MCF 10A (cell line): ENCODE results near the gene KIF6. TPM values are rescaled to one million over a fixed set of nuclear protein-coding genes. Genes with fewer than 3 reads are reported as not detected.

Source experiments
- BruUV-seq: library from RNA; stranded (reverse); fragments of 400-500 nt; replicated peaks from 2 replicates; lab custom pipeline; 2021; lab: Mats Ljungman, UMichigan
- CTCF ChIA-PET: fragments of 300-600 bp; sonication (Branson Sonifier 250); formaldehyde crosslinking; extraction: SDS; loops from one replicate; lab custom pipeline; 2021; ENCODE audit warnings: antibody characterized with exemption, inconsistent platforms; lab: Yijun Ruan, JAX
- POLR2A ChIA-PET: fragments of 300-600, 350-650 bp; sonication (Branson Sonifier 250); formaldehyde crosslinking; extraction: SDS; loops from one replicate; lab custom pipeline; 2020; ENCODE audit warnings: antibody characterized with exemption, inconsistent platforms; lab: Yijun Ruan, JAX
- DNase-seq: peaks from one replicate; pipeline ENCODE4 v3.0.0-alpha.2; 2018; ENCODE audit not compliant: unreplicated experiment
- H3K27ac Mint-ChIP-seq: one replicate; pipeline ENCODE4 v1.8.0; 2022; ENCODE audit warnings: mild to moderate bottlenecking, low read depth, mixed read lengths; ENCODE audit not compliant: unreplicated experiment
- H3K27me3 Mint-ChIP-seq: one replicate; pipeline ENCODE4 v1.8.0; 2022; ENCODE audit warnings: mixed read lengths; ENCODE audit not compliant: insufficient read depth, unreplicated experiment
- H3K36me3 Mint-ChIP-seq: one replicate; pipeline ENCODE4 v1.8.0; 2022; ENCODE audit warnings: mild to moderate bottlenecking, moderate library complexity, mixed read lengths; ENCODE audit not compliant: insufficient read depth, unreplicated experiment
- H3K4me1 Mint-ChIP-seq: one replicate; pipeline ENCODE4 v1.8.0; 2022; ENCODE audit warnings: mixed read lengths; ENCODE audit not compliant: insufficient read depth, unreplicated experiment
- H3K4me3 Mint-ChIP-seq: one replicate; pipeline ENCODE4 v1.8.0; 2022; ENCODE audit warnings: mild to moderate bottlenecking, moderate library complexity, mixed read lengths; ENCODE audit not compliant: unreplicated experiment
- H3K9me3 Mint-ChIP-seq: one replicate; pipeline ENCODE4 v1.8.0; 2022; ENCODE audit warnings: mixed read lengths; ENCODE audit not compliant: unreplicated experiment
- CTCF ChIP-seq: fragments of 200-600 bp; IDR thresholded peaks from one replicate; pipeline ENCODE4 v1.8.0; 2022; ENCODE audit warnings: antibody characterized with exemption, mild to moderate bottlenecking; ENCODE audit not compliant: unreplicated experiment
- intact Hi-C: fragments of 100-400 bp; cut with micrococcal nuclease; formaldehyde crosslinking; loops from 2 replicates; pipeline ENCODE4 v1.14.1; 2022
- total RNA-seq: library from RNA; stranded (reverse); gene quantifications from 2 replicates; pipeline ENCODE4 v1.2.3, GENCODE V29; 2022

The KIF6 gene
- total RNA-seq, 1 experiment from 2014 or later, result 0.91 TPM

- no peak for TF ChIP-seq CTCF
- H3K4me1 Mint-ChIP-seq, result peaks cover 6% of the 10 kb centered on the region
- no peak overlapping the region for H3K4me3 Mint-ChIP-seq
- BruUV-seq, result no TSS peak
- POLR2A ChIA-PET, result no interaction called here
- no peaks in the 10 kb centered on the region for H3K9me3 Mint-ChIP-seq
- DNase-seq, result no peak
- intact Hi-C loops, result no loop called here
- H3K36me3 Mint-ChIP-seq, result no peaks in the 10 kb centered on the region
- no peaks in the 10 kb centered on the region for H3K27me3 Mint-ChIP-seq
- CTCF ChIA-PET, result interaction anchor here (1.0 to 1.4 kb wide), 2 partner anchors 8 to 9 kb away, joined by 4 to 5 read pairs; no protein-coding TSS in a partner anchor
- no peak overlapping the region for H3K27ac Mint-ChIP-seq
These were observed 385.9 kb downstream of the KIF6 start for GRCh38 chr6:39339096-39339867.

DNA sequence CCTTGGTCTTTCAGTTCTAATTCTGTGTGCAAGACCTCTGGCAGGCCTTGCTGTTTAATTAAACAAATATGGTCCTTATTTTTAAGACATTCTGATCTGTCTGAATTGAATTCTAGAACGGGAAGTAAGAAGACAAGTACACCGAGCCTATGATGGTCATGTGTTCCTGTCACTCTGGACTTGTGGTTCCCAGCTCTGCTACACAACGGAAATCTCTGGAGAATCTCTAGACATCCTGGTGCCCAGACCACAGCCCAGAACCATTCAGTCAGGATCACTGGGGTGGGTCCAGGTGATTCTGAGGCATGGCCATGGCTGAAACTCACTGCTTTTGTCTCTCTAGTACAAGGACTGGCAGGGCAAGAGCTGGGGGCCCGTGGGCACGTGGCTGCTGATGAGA, 386.8 kb downstream of the KIF6 start:
- Mint-ChIP-seq H3K27me3 (no peaks in the 10 kb centered on the region), H3K9me3 (no peaks in the 10 kb centered on the region), H3K36me3 (no peaks in the 10 kb centered on the region), H3K27ac (no peak overlapping the region), H3K4me3 (no peak overlapping the region), H3K4me1 (peaks cover 6% of the 10 kb centered on the region)
- intact Hi-C loops, result no loop called here
- no TSS peak for BruUV-seq
- ChIA-PET POLR2A (no interaction called here), CTCF (interaction anchor here (1.4 kb wide), 1 partner anchor 9 kb away, joined by 4 read pairs; no protein-coding TSS in a partner anchor)
- DNase-seq, result no peak
- TF ChIP-seq CTCF, result no peak

DNA sequence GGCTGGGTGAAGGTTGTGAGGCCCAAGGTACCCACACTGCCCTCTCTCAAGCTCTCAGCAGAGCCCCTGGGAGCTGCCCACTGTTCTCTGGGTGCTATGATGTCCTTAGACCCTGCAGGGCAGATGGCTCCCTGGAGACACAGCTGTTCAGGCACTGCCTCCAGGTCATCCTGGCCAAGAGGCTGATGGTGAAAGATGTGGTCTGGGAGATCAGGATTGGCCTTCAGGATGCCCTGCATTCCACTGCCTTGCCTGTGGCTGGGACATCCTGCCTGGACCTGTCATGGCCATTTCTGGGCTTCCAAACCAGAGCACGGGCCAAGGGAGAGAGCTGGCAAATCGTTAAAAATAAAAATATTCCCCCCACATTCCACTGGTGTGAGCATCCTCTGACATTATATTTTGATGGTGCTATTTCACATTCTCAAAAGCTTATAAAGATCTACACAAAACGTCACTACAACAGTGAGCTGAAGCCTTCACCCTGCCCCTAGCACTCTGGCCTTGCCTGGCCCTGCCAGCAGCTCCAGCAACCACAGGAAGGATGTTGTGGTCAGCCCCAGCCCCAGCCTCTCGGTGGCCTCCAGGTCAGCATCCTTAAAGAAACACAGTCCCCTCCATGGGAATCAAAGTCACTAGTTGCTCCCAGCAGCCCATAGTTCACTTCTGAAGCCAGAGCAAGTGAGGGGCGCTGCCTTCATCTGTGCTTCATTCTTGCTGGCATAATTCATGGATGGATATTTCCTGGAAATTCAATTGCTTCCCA, 389.2 kb downstream of the KIF6 start:
- no peak overlapping the region for H3K4me3 Mint-ChIP-seq

More for the DNA sequence above, 389.2 kb downstream of the KIF6 start:
- Mint-ChIP-seq H3K4me1 (peaks cover 6% of the 10 kb centered on the region), H3K36me3 (no peaks in the 10 kb centered on the region), H3K9me3 (no peaks in the 10 kb centered on the region), H3K27ac (no peak overlapping the region), H3K27me3 (peaks cover 23% of the 10 kb centered on the region)
- no TSS peak for BruUV-seq
- CTCF ChIA-PET, result interaction anchor here (0.6 kb wide), 1 partner anchor 32 kb away, joined by 3 read pairs; no protein-coding TSS in a partner anchor
- intact Hi-C loops, result no loop called here
- POLR2A ChIA-PET, result interaction anchor here (0.7 kb wide), 1 partner anchor 1065 kb away, joined by 3 read pairs; no protein-coding TSS in a partner anchor
- TF ChIP-seq CTCF, result no peak
- no peak for DNase-seq
